IPS DF 19.7 (cell line): ENCODE measurements around the gene GPBAR1.
A peak's percentile ranks its signal among the peaks of the same experiment; 100 is the strongest.

ENCODE experiments used
- DNase-seq: peaks from one replicate; pipeline ENCODE4 v3.0.0-alpha.2; 2013; ENCODE audit warnings: low read depth, low spot score

GPBAR1 gene, protein sequence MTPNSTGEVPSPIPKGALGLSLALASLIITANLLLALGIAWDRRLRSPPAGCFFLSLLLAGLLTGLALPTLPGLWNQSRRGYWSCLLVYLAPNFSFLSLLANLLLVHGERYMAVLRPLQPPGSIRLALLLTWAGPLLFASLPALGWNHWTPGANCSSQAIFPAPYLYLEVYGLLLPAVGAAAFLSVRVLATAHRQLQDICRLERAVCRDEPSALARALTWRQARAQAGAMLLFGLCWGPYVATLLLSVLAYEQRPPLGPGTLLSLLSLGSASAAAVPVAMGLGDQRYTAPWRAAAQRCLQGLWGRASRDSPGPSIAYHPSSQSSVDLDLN

GRCh38 chr2:218260742-218261422, at the start of gene GPBAR1:
Gene GPBAR1 (plus strand): TSS chr2:218261015. CDS start chr2:218262725, 1,710 bp downstream.
- DNase-seq: peak; percentile 38

GRCh38 chr2:218214116-218214515, 46.7 kb upstream of the GPBAR1 start:
- no peak for DNase-seq

DNA sequence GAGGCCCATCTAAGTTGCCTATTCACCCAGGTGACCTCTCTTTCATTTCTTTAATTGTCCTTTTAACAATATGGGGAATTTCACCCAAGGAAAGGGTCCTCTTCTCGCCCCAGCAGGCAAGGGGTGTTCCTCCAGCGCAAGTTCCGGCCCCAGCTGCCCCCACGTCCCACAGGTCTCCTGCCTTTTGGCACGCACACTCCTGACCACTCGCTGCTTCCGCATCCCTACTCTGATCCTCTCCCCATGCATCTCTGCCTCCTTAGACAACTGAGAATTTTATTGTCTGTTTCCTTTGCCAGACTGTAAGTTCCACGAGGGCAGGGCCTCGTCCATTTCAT, 44.5 kb upstream of the GPBAR1 start:
- no peak for DNase-seq

- DNase-seq: peak; percentile 60
These were observed 44.0 kb upstream of the GPBAR1 start, which contains the start of gene ARPC2 for GRCh38 chr2:218216674-218217359. Gene ARPC2 (plus strand): TSS chr2:218217189. CDS start chr2:218217471, 282 bp downstream.

DNA sequence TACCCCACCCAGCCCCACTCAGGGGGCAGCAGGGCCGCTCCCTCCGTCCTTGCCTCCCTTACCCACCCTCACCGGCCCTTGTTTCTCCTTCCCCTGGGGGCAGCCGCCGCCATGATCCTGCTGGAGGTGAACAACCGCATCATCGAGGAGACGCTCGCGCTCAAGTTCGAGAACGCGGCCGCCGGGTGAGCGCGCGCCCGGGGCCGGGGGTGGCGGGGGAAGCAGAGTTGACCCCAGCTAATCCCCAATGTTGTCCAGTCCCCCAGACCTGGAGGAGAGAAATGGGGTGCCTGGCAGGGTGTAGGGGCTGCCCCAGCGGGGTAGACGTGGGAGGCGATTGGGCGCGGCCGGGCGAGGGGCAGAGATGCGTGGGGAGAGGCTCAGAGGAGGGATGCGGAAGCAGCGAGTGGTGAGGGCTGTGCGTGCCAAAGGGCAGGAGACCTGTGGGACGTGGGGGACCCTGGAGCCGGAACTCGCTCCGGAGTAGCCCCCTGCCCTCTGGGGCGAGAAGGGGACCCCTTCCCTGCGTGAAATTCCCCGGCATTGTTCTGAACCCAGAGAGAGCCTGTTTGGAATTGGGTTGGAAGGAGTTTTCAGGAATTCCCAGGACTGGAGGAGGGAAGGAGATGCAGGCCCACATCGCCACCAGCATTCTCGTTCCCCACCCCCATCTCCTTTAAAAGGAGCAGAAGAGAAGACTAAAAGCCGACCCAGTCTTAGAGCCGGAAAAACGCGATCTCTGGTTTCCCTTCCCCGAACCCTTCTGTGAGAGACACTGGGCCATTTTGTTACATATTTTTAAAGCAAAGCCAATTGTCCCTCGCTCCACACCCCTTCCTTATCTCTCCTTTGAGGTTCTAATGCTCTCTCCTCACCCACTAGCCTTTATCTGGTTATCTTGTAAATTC, 43.2 kb upstream of the GPBAR1 start:
- no peak for DNase-seq

- no peak for DNase-seq
These were observed 42.3 kb upstream of the GPBAR1 start for GRCh38 chr2:218218268-218219185.

DNA sequence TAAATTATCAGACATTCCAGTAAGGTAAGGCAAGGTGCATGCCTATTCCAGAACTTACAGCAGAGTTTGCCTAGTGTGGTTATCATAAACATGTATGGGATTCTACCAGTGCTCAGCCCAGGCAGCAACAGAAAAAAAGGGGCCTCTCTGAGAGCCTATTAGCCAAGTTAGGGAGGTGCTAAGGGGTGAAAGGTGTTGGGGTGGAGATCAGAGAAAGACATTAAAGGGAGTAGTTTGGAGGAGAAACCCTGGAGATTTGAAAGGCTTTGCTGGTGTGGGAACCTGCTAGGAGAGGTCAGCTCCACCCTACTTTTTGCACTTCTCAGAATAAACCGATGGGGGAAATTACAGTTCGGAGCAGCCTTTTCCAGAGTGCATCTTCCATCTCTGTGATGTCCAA, 40.9 kb upstream of the GPBAR1 start:
- DNase-seq: no peak

- DNase-seq: no peak
These were observed 39.8 kb upstream of the GPBAR1 start for GRCh38 chr2:218221000-218221399.

DNA sequence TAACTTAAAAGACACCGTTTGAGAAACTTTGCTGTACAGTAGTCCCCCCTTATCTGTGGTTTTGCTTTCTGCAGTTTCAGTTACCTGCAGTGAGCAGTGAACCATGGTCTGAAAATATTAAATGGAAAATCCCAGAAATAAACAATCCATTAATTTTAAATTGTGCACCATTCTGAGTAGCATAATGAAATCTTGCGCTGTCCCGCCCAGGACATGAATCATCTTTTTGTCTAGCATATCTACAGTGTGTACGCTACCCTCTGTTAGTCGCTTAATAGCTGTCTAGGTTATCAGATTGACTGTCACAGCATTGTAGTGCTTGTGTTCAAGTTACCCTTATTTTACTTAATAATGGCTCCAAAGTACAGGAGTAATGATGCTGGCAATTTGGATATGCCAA, 37.8 kb upstream of the GPBAR1 start:
- no peak for DNase-seq

- no peak for DNase-seq
These were observed 36.6 kb upstream of the GPBAR1 start for GRCh38 chr2:218224186-218224585.

GRCh38 chr2:218226903-218227302, 33.9 kb upstream of the GPBAR1 start:
- no peak for DNase-seq

DNA sequence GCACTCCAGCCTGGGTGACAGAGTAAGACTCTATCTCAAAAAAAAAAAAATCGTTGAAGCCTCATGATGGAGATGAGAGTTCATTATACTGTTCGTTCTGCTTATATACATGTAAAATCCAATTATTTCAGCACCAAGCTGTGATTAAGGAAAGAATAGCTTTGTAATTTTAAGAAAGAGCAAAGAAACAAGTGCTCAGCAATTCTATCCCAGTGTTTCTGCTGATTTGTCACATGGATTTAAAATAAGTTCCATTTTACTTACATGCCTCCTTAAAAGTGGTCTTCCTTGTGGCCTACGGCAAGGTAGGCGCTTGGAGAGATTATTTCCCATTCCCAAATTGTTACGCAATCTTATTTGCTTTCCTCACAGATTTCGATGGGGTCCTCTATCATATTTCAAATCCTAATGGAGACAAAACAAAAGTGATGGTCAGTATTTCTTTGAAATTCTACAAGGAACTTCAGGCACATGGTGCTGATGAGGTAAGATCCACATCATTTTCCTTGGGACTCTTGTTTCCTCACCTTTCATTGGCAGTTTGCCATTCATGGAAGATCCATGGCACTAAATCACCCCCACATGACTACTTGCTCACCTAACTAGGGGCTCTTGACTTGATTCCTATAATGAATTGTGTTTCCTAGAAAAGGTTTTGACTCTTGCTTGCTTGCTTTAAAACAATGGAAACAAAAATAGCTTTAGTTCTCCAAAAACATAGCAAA, 32.3 kb upstream of the GPBAR1 start:
- no peak for DNase-seq

GRCh38 chr2:218229239-218229638, 31.6 kb upstream of the GPBAR1 start:
- DNase-seq: no peak

DNA sequence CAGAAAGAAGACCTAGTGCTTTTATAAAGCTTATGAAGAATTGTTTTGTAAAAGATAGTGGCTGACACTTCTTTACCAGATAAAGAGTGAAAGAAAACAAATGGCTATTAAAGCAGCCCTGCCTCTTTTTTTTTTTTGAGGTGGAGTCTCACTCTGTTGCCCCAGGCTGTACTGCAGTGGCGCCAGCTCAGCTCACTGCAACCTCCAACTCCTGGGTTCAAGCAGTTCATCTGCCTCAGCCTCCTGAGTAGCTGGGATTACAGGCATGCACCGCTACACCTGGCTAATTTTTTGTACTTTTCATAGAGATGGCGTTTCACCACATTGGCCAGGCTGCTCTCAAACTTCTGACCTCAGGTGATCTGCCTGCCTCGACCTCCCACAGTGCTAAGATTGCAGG, 31.0 kb upstream of the GPBAR1 start:
- no peak for DNase-seq

GRCh38 chr2:218230882-218231281, 29.9 kb upstream of the GPBAR1 start:
- no peak for DNase-seq

DNA sequence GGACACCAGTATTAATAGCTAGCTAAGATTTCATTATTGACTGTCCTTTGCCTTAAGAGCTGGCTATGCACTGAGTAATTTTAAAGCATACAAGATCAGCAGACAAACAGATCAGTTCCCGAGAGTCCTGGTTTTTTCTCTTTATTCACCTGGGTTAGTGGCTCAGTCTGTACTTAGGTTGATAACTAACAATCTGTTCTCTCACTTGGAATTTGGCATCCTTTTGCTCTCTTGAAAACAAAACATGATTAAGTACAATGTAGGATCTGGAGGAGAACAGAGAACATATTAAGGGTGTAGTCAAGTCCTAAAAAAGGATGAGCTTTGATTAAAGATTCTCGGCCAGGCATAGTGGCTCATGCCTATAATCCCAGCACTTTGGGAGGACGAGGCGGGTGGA, 27.3 kb upstream of the GPBAR1 start:
- DNase-seq: no peak

- no peak for DNase-seq
These were observed 26.3 kb upstream of the GPBAR1 start for GRCh38 chr2:218234521-218234920.

GRCh38 chr2:218235017-218235416, 25.8 kb upstream of the GPBAR1 start:
- DNase-seq: no peak

GRCh38 chr2:218236829-218237228, 24.0 kb upstream of the GPBAR1 start:
- no peak for DNase-seq

DNA sequence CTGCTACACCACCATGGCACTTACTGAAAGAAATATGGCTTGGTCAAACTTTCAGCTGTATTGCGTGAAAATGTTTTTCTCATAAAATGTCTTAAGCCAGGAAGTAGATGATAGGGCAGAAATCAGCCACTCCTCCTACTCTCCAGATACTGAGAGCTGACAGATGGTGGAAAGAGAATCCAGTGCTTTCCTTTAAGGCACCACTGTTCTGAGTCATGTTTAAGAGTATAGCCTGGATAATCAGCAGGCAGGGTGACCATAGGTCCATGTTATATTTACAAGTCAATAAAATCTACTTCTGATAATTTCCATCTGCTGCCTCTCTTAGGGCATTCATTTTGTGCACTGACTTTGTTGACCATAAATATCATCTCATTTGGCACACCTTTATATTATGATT, 21.9 kb upstream of the GPBAR1 start:
- no peak for DNase-seq
